NCI-H526 treated with DMSO at 0.1 percent for 48 hours (cell line): ENCODE measurements around the gene SLC20A1.

ENCODE experiments used
- DNase-seq: peaks from one replicate; lab custom pipeline; 2025; lab: John Stamatoyannopoulos, UW

The SLC20A1 gene

GRCh38 chr2:112709703-112710102 lies 64.0 kb downstream of the SLC20A1 start:
- DNase-seq, result no peak

- DNase-seq, result no peak
Observed at GRCh38 chr2:112710956-112711750, 65.4 kb downstream of the SLC20A1 start.

- no peak for DNase-seq
Observed at GRCh38 chr2:112712465-112712864, 66.7 kb downstream of the SLC20A1 start.

- DNase-seq, result no peak
Observed at GRCh38 chr2:112712903-112713584, 67.3 kb downstream of the SLC20A1 start.
